A549 (cell line): ENCODE results near the gene R3HDM2. TPM values are rescaled to one million over a fixed set of nuclear protein-coding genes. Genes with fewer than 3 reads are reported as not detected.
A peak's percentile ranks its signal among the peaks of the same experiment; 100 is the strongest.

Experiments used
- ATAC-seq, 2 experiments: fragments of 200-7000 bp in 1 of 2; fragments of >200 bp in 1 of 2; cut with Nextera tagmentation in 1 of 2; cut with Tn5 transposase in 1 of 2; 3 replicates each; pipeline versions ENCODE4 v1.8.0 to v1.9.1; 2018 to 2020; ENCODE audit warnings: mild to moderate bottlenecking in 1 of 2, moderate library complexity in 1 of 2
- CTCF ChIA-PET: fragments of 300-600 bp; sonication (Branson Sonifier 250); formaldehyde crosslinking; extraction: SDS; loops from one replicate; lab custom pipeline; 2021; ENCODE audit warnings: antibody characterized with exemption, inconsistent platforms; lab: Yijun Ruan, JAX
- POLR2A ChIA-PET: fragments of 350-600 bp; formaldehyde crosslinking; extraction: SDS; loops from one replicate; lab custom pipeline; 2021; ENCODE audit warnings: antibody characterized with exemption, inconsistent platforms; lab: Yijun Ruan, JAX
- DNase-seq, 2 experiments: peaks; one replicate each; pipeline versions ENCODE4 v3.0.0 to v3.0.0-alpha.2; 2011 to 2016; ENCODE audit warnings: low read depth in 1 of 2, low spot score in 1 of 2
- FAIRE-seq: peaks from 2 replicates; lab custom pipeline; 2011; peaks lifted over from hg19 to GRCh38; lab: Jason Lieb, UNC
- H3K27ac ChIP-seq, 2 experiments: fragments of >200 bp; sonication (Bioruptor Twin); formaldehyde crosslinking; 3 replicates each; pipeline ENCODE4 v1.5.1; 2016 to 2017
- H3K4me1 ChIP-seq: fragments of >200 bp; sonication (Bioruptor Twin); formaldehyde crosslinking; 3 replicates; pipeline ENCODE4 v1.6.1; 2016
- H3K4me2 ChIP-seq: fragments of >200 bp; sonication (Bioruptor Twin); formaldehyde crosslinking; 3 replicates; pipeline ENCODE4 v1.6.1; 2016
- H3K4me3 ChIP-seq: fragments of >200 bp; sonication (Bioruptor Twin); formaldehyde crosslinking; 3 replicates; pipeline ENCODE4 v1.5.1; 2016
- H3K9me3 ChIP-seq: fragments of >200 bp; sonication (Bioruptor Twin); formaldehyde crosslinking; 3 replicates; pipeline ENCODE4 v1.6.1; 2016
- CBX2 ChIP-seq: fragments of 200-600 bp; sonication (generic); IDR thresholded peaks from 2 replicates; pipeline ENCODE4 v1.6.1; 2016; ENCODE audit warnings: low read depth, mild to moderate bottlenecking, borderline replicate concordance
- CHD2 ChIP-seq: fragments of 150-350 bp; IDR thresholded peaks from 2 replicates; pipeline ENCODE4 v1.6.1; 2014; ENCODE audit warnings: low read length; ENCODE audit not compliant: partially characterized antibody
- EHF ChIP-seq: fragments of 250-450 bp; sonication (Bioruptor Pico); IDR thresholded peaks from 2 replicates; pipeline ENCODE4 v1.5.0; 2020; ENCODE audit warnings: mild to moderate bottlenecking
- ESRRA ChIP-seq: fragments of 150-350 bp; IDR thresholded peaks from 2 replicates; pipeline ENCODE4 v1.6.1; 2014; ENCODE audit warnings: mild to moderate bottlenecking, low read length, borderline replicate concordance
- FOSL2 ChIP-seq, 2 experiments: fragments of 450-650 bp in 1 of 2; fragments of >200 bp in 1 of 2; sonication (Bioruptor Twin) in 1 of 2; formaldehyde crosslinking; IDR thresholded peaks; 2 replicates each; pipeline versions ENCODE4 v1.5.0 to v1.6.1; 2016 to 2020; ENCODE audit warnings: mild to moderate bottlenecking in 1 of 2, moderate library complexity in 1 of 2
- HDAC2 ChIP-seq: fragments of 200-600 bp; sonication (generic); IDR thresholded peaks from 2 replicates; pipeline ENCODE4 v1.6.1; 2016
- MAZ ChIP-seq: fragments of 150-350 bp; IDR thresholded peaks from 2 replicates; pipeline ENCODE4 v1.6.1; 2014; ENCODE audit warnings: antibody characterized with exemption, low read depth, low read length, borderline replicate concordance
- NPAS2 ChIP-seq: fragments of 250-450 bp; sonication (Bioruptor Pico); IDR thresholded peaks from 2 replicates; pipeline ENCODE4 v1.8.0; 2022; ENCODE audit warnings: mild to moderate bottlenecking, moderate library complexity, borderline replicate concordance
- NR3C1 ChIP-seq: fragments of >200 bp; sonication (Bioruptor Twin); formaldehyde crosslinking; IDR thresholded peaks from 3 replicates; pipeline ENCODE4 v1.6.1; 2017
- PHF8 ChIP-seq: fragments of 200-600 bp; sonication (generic); IDR thresholded peaks from 2 replicates; pipeline ENCODE4 v1.6.1; 2016; ENCODE audit warnings: low read depth, mild to moderate bottlenecking, antibody characterized with exemption, moderate library complexity, borderline replicate concordance
- SMC3 ChIP-seq: fragments of >200 bp; sonication (Bioruptor Twin); formaldehyde crosslinking; IDR thresholded peaks from 3 replicates; pipeline ENCODE4 v1.6.1; 2018; ENCODE audit warnings: inconsistent platforms
- SREBF2 ChIP-seq: fragments of 450-650 bp; IDR thresholded peaks from 2 replicates; pipeline ENCODE4 v1.6.1; 2014; ENCODE audit warnings: mild to moderate bottlenecking, moderate library complexity
- WGBS: methylation state at CpG from one replicate; pipeline ENCODE4 v1.1.6; 2017; ENCODE audit errors: missing lambda C conversion rate; 5-methylcytosine and 5-hydroxymethylcytosine counted together
- polyA plus RNA-seq, 4 experiments: library from polyadenylated mRNA; depleted of rRNA in 3 of 4; stranded (reverse); fragments of >200 nt; fragmentation: RNase III in 1 of 4; extraction: RNeasy Plus Mini Kit Qiagen cat#74134 plus additional on column Dnase treatment in 1 of 4; gene quantifications; 2 replicates in 3 of 4; 3 replicates in 1 of 4; pipeline ENCODE4 v1.2.3, GENCODE V29; 2011 to 2017
- TF ChIP-seq, protein P1 (sequence below): IDR thresholded peaks from 2 replicates; pipeline ENCODE4 v1.6.1; 2012
- TF ChIP-seq, protein P2 (sequence below): IDR thresholded peaks from 2 replicates; pipeline ENCODE4 v1.6.1; 2012
- TF ChIP-seq, protein P3 (sequence below): IDR thresholded peaks from 2 replicates; pipeline ENCODE4 v1.6.1; 2012; ENCODE audit warnings: low read depth, borderline replicate concordance
- TF ChIP-seq, protein P4 (sequence below): fragments of 150-350 bp; IDR thresholded peaks from 2 replicates; pipeline ENCODE4 v1.6.1; 2014; ENCODE audit warnings: low read depth, mild to moderate bottlenecking, low read length
- TF ChIP-seq, protein P5 (sequence below): fragments of 450-650 bp; IDR thresholded peaks from 2 replicates; pipeline ENCODE4 v1.6.1; 2014; ENCODE audit warnings: antibody characterized with exemption

Gene R3HDM2
- polyA plus RNA-seq, 2 of the 4 experiments (the other 2 are of a cell fraction), result 14.0 to 30.6 TPM

DNA sequence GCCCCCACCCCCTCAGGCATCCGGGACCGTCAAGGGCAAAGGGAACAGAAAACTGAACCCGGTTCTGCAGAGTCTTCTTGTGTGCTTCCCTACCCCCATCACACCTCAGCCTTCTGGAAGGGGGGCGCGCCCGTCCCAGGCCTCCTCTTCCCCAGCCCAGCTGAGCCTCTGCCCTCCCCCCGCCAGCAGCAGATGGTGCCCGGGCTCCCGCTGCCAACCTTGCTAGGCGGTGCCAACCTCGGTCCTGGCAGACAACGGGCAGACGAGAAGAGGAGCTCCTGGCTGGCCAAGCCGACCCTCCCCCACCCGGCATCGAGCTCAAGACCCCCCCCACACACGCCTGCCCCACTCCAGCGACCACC, 188.5 kb downstream of the R3HDM2 start:
- ChIA-PET POLR2A (interaction anchor here (1.6 to 1.9 kb wide), 2 partner anchors 13 to 29 kb away, joined by 6 to 12 read pairs; partner anchors contain the start of gene SHMT2), CTCF (interaction anchor here (0.6 to 26.5 kb wide), 38 partner anchors 8 to 282 kb away, joined by 3 to 615 read pairs (median 5); partner anchors contain the start of genes GLI1, INHBE, NEMP1 and NXPH4)
- peak overlapping the region; percentile 98 for H3K4me2 ChIP-seq
- no peak for ATAC-seq
- no peak for FAIRE-seq
- no peak for TF ChIP-seq HDAC2
- TF ChIP-seq, protein P1, sequence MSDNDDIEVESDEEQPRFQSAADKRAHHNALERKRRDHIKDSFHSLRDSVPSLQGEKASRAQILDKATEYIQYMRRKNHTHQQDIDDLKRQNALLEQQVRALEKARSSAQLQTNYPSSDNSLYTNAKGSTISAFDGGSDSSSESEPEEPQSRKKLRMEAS, result no peak
- TF ChIP-seq, protein P2, sequence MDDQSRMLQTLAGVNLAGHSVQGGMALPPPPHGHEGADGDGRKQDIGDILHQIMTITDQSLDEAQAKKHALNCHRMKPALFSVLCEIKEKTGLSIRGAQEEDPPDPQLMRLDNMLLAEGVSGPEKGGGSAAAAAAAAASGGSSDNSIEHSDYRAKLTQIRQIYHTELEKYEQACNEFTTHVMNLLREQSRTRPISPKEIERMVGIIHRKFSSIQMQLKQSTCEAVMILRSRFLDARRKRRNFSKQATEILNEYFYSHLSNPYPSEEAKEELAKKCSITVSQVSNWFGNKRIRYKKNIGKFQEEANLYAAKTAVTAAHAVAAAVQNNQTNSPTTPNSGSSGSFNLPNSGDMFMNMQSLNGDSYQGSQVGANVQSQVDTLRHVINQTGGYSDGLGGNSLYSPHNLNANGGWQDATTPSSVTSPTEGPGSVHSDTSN, result no peak
- no peak for TF ChIP-seq SREBF2
- no peak for TF ChIP-seq PHF8
- TF ChIP-seq EHF (CRISPR knock-in tag), result no peak
- TF ChIP-seq, protein P3, sequence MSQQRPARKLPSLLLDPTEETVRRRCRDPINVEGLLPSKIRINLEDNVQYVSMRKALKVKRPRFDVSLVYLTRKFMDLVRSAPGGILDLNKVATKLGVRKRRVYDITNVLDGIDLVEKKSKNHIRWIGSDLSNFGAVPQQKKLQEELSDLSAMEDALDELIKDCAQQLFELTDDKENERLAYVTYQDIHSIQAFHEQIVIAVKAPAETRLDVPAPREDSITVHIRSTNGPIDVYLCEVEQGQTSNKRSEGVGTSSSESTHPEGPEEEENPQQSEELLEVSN, result no peak
- no peak for TF ChIP-seq SMC3
- TF ChIP-seq, protein P4, sequence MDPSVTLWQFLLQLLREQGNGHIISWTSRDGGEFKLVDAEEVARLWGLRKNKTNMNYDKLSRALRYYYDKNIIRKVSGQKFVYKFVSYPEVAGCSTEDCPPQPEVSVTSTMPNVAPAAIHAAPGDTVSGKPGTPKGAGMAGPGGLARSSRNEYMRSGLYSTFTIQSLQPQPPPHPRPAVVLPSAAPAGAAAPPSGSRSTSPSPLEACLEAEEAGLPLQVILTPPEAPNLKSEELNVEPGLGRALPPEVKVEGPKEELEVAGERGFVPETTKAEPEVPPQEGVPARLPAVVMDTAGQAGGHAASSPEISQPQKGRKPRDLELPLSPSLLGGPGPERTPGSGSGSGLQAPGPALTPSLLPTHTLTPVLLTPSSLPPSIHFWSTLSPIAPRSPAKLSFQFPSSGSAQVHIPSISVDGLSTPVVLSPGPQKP, result no peak
- peak overlapping the region in 1 of 2 experiments; percentile 80; a peak in 3 of 6 replicates for H3K27ac ChIP-seq
- H3K4me1 ChIP-seq, result peaks cover 31% of the 10 kb centered on the region; the same call in 2 of the 3 replicates
- no peak for DNase-seq
- WGBS, result 23% methylated on average over 13 of the region's 18 CpGs
- peak overlapping the region; percentile 48 for H3K4me3 ChIP-seq
- H3K9me3 ChIP-seq, result no peaks in the 10 kb centered on the region

DNA sequence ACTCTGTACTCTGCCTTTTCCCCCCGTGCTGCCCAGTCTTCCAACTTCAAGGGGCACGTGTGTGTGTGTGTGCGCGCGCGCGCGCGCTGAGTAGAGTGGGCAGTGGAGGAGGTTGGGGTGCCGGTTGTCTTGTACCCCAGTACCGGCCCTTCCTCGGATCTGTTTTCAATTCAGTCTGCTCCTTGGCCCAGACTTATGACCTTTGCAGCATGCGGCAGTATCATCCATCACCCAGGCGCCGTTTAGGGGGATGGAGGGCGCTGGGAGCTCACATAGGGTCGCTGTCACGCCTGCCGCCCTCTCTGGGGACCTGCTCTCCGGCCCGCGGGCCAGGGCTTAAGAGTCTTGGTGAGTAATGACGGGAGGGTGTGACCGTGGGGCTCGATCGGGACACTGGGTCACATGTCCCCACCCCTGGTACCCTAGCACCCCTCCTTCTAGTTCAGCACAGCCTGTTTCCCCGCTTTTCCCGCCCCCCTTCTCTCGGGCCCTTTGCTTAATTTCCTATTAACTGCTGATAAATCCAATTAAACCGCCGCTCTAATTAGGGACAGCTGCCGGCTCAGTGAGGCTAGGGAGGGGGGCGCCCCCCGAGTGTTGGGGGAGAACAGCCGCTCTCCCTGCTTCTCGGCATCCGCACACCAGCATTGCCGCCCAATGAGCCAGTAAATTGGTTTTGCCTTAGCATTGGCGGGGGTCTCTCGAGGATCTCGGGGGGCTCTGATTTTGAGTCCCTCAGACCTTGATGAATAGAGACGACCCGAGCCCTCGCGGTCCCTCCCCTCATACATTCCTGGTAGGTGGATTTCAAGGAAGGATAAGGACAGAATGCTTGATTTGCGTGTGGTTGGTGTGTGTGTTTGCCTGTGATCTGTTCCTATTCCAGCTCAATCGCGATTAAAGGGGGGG, 189.2 kb downstream of the R3HDM2 start:
- no peak for FAIRE-seq
- POLR2A ChIA-PET, result interaction anchor here (1.6 to 1.9 kb wide), 2 partner anchors 12 to 28 kb away, joined by 6 to 12 read pairs; partner anchors contain the start of gene SHMT2
- Histone ChIP-seq H3K4me1 (peaks cover 31% of the 10 kb centered on the region; the same call in 2 of the 3 replicates), H3K4me2 (peak overlapping the region; percentile 98), H3K27ac (no peak overlapping the region; a peak in 1 of 6 replicates), H3K9me3 (no peaks in the 10 kb centered on the region), H3K4me3 (no peak overlapping the region; the same call in 2 of the 3 replicates)
- ATAC-seq, result no peak
- WGBS, result 69% methylated on average over 48 of the region's 48 CpGs
- TF ChIP-seq, protein P5, sequence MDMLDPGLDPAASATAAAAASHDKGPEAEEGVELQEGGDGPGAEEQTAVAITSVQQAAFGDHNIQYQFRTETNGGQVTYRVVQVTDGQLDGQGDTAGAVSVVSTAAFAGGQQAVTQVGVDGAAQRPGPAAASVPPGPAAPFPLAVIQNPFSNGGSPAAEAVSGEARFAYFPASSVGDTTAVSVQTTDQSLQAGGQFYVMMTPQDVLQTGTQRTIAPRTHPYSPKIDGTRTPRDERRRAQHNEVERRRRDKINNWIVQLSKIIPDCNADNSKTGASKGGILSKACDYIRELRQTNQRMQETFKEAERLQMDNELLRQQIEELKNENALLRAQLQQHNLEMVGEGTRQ, result 0 out of 2 replicates have a peak, but pooled peaks have one; percentile 12
- TF ChIP-seq ESRRA (no peak), MAZ (no peak), NPAS2 (no peak), CBX2 (no peak), NR3C1 (no peak), FOSL2 (IDR thresholded peaks at IDR 0.05) (no peak), FOSL2 (CRISPR knock-in tag; IDR thresholded peaks at IDR 0.05) (no peak), CHD2 (no peak)
- CTCF ChIA-PET, result interaction anchor here (0.9 to 26.5 kb wide), 21 partner anchors 10 to 342 kb away, joined by 3 to 615 read pairs (median 13); partner anchors contain the start of genes GLI1, INHBE, NXPH4 and SHMT2
- no peak for DNase-seq
